Gastrocnemius medialis (tissue), 4 donors: ENCODE results near the gene LIMK1. TPM values are rescaled to one million over a fixed set of nuclear protein-coding genes. Genes with fewer than 3 reads are reported as not detected.

Experiments
- ATAC-seq, 2 donors: fragments of 150-250 bp; one replicate each; pipeline ENCODE4 v1.9.1; 2016
- DNase-seq, 2 donors: peaks; one replicate each; pipeline ENCODE4 v3.0.0-alpha.2; 2019
- H3K27ac ChIP-seq, 4 donors: fragments of 200-600 bp; sonication (generic); 1 replicate in 1 of 4; 2 replicates in 3 of 4; pipeline ENCODE4 v1.5.1; 2016 to 2018; ENCODE audit warnings: mild to moderate bottlenecking in 2 of 4, moderate library complexity in 1 of 4
- H3K27me3 ChIP-seq, 3 donors: fragments of 200-600 bp; sonication (generic) in 2 of 3; 1 replicate in 1 of 3; 2 replicates in 2 of 3; pipeline versions ENCODE4 v1.5.1 to v1.6.0; 2016 to 2019; ENCODE audit warnings: mild to moderate bottlenecking in 1 of 3, moderate library complexity in 1 of 3
- H3K36me3 ChIP-seq, 2 donors: fragments of 200-600 bp; sonication (generic) in 1 of 2; one replicate each; pipeline ENCODE4 v1.5.1; 2017 to 2018
- H3K4me1 ChIP-seq, 2 donors: fragments of 200-600 bp; sonication (generic) in 1 of 2; one replicate each; pipeline ENCODE4 v1.5.1; 2016 to 2017; ENCODE audit warnings: mild to moderate bottlenecking in 2 of 2
- H3K4me3 ChIP-seq, 4 donors: fragments of 200-600 bp; sonication (generic) in 3 of 4; 1 replicate in 1 of 4; 2 replicates in 3 of 4; pipeline ENCODE4 v1.5.1; 2016 to 2019; ENCODE audit warnings: mild to moderate bottlenecking in 2 of 4
- H3K9me3 ChIP-seq, 3 donors: fragments of 200-600 bp; sonication (generic) in 2 of 3; 1 replicate in 1 of 3; 2 replicates in 2 of 3; pipeline ENCODE4 v1.5.1; 2016 to 2019
- CTCF ChIP-seq, 5 experiments: fragments of 450-650 bp in 3 of 5; fragments of 200-600 bp in 2 of 5; sonication (generic) in 2 of 5; IDR thresholded peaks in 4 of 5; conservative IDR thresholded peaks in 1 of 5; 1 replicate in 4 of 5; 2 replicates in 1 of 5; pipeline ENCODE4 v1.5.1; 2016 to 2019; ENCODE audit warnings: antibody characterized with exemption in 5 of 5, mild to moderate bottlenecking in 3 of 5, moderate library complexity in 3 of 5
- POLR2A ChIP-seq, 2 donors: fragments of 450-650 bp; IDR thresholded peaks; one replicate each; pipeline ENCODE4 v1.6.1; 2017; ENCODE audit warnings: antibody characterized with exemption in 2 of 2, mild to moderate bottlenecking in 2 of 2, moderate library complexity in 2 of 2
- in situ Hi-C, 4 donors: fragments of 200-750 bp; cut with MboI; loops; one replicate each; pipeline versions ENCODE4 v1.15.0 to v1.8.0; 2017; ENCODE audit warnings: low sequenced_read_pairs in 4 of 4
- intact Hi-C: fragments of 100-400 bp; cut with DNase I; formaldehyde crosslinking; loops from one replicate; pipeline ENCODE4 v1.15.1; 2023; ENCODE audit warnings: low total_unique reads
- total RNA-seq, 4 donors: library from RNA; depleted of rRNA; stranded (reverse); fragments of >200 nt; gene quantifications; one replicate each; pipeline versions ENCODE4 v1.1.0 to v1.2.3, GENCODE V29; 2016

The LIMK1 gene
- total RNA-seq, 4 donors from 2014 or later: 15.3 to 56.4 (median 23.3) TPM

DNA sequence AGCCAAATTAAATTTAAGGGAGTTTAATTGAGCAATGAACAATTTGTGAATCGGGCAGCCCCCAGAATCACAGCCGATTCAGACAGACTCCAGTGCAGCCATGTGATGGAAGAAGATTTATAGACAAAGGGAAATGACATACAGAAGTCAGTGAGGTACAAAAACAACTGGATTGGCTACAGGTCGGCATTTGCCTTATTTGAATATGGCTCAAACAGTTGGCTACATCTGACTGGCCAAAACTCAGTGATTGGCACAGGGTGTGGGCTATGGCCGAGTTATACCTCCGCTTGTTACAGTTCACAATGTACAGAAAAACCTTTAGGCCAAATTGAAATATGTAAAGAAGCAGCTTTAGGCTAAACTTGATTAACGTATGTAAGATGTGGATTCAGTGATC, 59.8 kb downstream of the LIMK1 start:
- Histone ChIP-seq H3K27ac (no peak overlapping the region), H3K9me3 (no peaks in the 10 kb centered on the region), H3K4me3 (no peak overlapping the region), H3K4me1 (no peaks in the 10 kb centered on the region), H3K36me3 (no peaks in the 10 kb centered on the region), H3K27me3 (no peaks in the 10 kb centered on the region)
- ATAC-seq (no peak), DNase-seq (no peak)
- intact Hi-C loops (no loop called here), in situ Hi-C loops (no loop called here)
- no peak for TF ChIP-seq POLR2A (IDR thresholded peaks at IDR 0.05)
- TF ChIP-seq CTCF (IDR thresholded peaks at IDR 0.05 in 4 of 5, conservative IDR thresholded peaks at IDR 0.05 in 1 of 5): no peak

GRCh38 chr7:74148491-74148890, 64.9 kb downstream of the LIMK1 start:
- ATAC-seq (no peak), DNase-seq (no peak)
- in situ Hi-C loops (no loop called here), intact Hi-C loops (no loop called here)
- no peak overlapping the region for H3K27ac ChIP-seq
- no peaks in the 10 kb centered on the region for H3K36me3 ChIP-seq
- no peak for TF ChIP-seq CTCF (IDR thresholded peaks at IDR 0.05 in 4 of 5, conservative IDR thresholded peaks at IDR 0.05 in 1 of 5)
- TF ChIP-seq POLR2A (IDR thresholded peaks at IDR 0.05): no peak
- H3K4me1 ChIP-seq: no peaks in the 10 kb centered on the region
- H3K9me3 ChIP-seq: no peaks in the 10 kb centered on the region
- no peaks in the 10 kb centered on the region for H3K27me3 ChIP-seq
- H3K4me3 ChIP-seq: no peak overlapping the region

DNA sequence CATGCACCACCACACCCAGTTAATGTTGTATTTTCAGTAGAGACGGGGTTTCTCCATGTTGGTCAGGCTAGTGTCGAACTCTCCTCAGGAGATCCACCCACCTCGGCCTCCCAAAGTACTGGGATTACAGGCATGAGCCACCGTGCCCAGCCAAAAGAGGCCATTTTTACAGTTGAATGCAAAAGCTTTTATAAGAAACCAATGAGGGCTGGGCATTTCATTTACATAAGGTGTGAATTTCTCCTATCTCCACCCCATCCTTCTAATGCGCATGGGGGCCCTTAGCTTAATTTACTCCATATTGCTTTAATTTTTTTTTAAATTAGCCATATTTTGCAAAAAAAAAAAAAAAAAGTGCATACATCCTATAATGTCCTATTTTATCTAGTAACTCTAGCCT, 65.5 kb downstream of the LIMK1 start:
- Histone ChIP-seq H3K9me3 (no peaks in the 10 kb centered on the region), H3K4me1 (no peaks in the 10 kb centered on the region), H3K27ac (no peak overlapping the region), H3K4me3 (no peak overlapping the region), H3K27me3 (no peaks in the 10 kb centered on the region), H3K36me3 (no peaks in the 10 kb centered on the region)
- DNase-seq: no peak
- ATAC-seq: no peak
- intact Hi-C loops (no loop called here), in situ Hi-C loops (no loop called here)
- TF ChIP-seq CTCF (IDR thresholded peaks at IDR 0.05 in 4 of 5, conservative IDR thresholded peaks at IDR 0.05 in 1 of 5) (no peak), POLR2A (IDR thresholded peaks at IDR 0.05) (no peak)

DNA sequence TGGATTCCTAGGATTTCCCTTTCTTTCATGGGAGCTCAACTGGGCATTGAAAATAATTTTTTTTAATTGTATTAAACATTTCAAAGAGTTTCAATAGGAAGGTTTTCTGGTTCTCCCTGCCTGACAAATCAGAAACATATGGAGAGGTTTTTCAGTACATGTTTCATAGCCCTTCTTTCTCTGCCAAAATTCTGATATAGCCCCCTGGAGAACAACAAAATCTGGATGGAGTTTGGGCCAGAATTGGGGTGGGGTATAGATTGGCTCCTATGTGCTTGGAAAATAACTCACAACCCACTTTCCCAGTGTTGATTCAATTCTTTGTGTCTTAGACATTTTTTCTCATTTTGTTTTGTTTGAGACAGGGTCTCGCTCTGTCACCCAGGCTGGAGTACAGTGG, 66.0 kb downstream of the LIMK1 start:
- in situ Hi-C loops (no loop called here), intact Hi-C loops (no loop called here)
- DNase-seq: no peak
- H3K27ac ChIP-seq: no peak overlapping the region
- no peaks in the 10 kb centered on the region for H3K9me3 ChIP-seq
- H3K27me3 ChIP-seq: no peaks in the 10 kb centered on the region
- H3K4me3 ChIP-seq: no peak overlapping the region
- no peaks in the 10 kb centered on the region for H3K4me1 ChIP-seq
- no peak for ATAC-seq
- no peak for TF ChIP-seq CTCF (IDR thresholded peaks at IDR 0.05 in 4 of 5, conservative IDR thresholded peaks at IDR 0.05 in 1 of 5)
- TF ChIP-seq POLR2A (IDR thresholded peaks at IDR 0.05): no peak
- no peaks in the 10 kb centered on the region for H3K36me3 ChIP-seq

- in situ Hi-C loops: no loop called here
Measured at GRCh38 chr7:74153736-74154135, 70.1 kb downstream of the LIMK1 start.

More at GRCh38 chr7:74153736-74154135, 70.1 kb downstream of the LIMK1 start:
- Histone ChIP-seq H3K36me3 (no peaks in the 10 kb centered on the region), H3K9me3 (no peaks in the 10 kb centered on the region), H3K27ac (no peak overlapping the region), H3K27me3 (no peaks in the 10 kb centered on the region), H3K4me1 (no peaks in the 10 kb centered on the region), H3K4me3 (no peak overlapping the region)
- intact Hi-C loops: no loop called here
- DNase-seq (no peak), ATAC-seq (no peak)
- no peak for TF ChIP-seq CTCF (IDR thresholded peaks at IDR 0.05 in 4 of 5, conservative IDR thresholded peaks at IDR 0.05 in 1 of 5)
- TF ChIP-seq POLR2A (IDR thresholded peaks at IDR 0.05): no peak
